NCI-H2227 (cell line): ENCODE results near the gene ALPI.

Source experiments
- DNase-seq: peaks from one replicate; lab custom pipeline; 2025; ENCODE audit not compliant: unreplicated experiment; lab: John Stamatoyannopoulos, UW

Gene ALPI

DNA sequence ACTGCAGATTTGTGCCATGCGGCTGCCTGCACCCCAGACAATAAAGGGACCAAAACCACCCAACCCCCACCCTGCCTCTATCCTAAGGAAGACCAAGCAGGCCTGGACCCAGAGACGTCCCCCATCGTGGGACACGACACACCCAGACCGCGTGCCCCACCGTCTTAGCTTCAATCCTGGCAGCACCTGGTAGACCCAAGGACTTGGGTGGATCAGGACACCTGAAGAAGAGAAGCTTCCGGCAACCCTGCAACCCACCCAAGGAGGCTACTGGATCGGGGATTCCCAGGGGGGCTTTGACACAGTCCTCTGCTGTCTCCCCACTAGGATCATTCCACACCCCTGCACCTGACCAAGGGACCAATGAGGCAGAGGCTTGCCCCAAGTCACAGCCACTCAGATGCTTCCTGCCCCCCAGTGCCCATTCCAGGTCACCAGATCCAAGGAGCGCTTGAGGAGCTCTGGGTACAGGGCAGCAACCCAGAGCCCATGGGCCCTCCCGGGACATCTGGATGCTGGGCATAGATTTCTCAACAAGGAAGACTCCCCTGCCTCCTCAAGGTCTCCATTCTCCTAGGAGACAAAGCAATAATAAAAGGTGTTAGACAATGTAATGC lies 3.6 kb downstream of the ALPI start:
- no peak for DNase-seq

DNA sequence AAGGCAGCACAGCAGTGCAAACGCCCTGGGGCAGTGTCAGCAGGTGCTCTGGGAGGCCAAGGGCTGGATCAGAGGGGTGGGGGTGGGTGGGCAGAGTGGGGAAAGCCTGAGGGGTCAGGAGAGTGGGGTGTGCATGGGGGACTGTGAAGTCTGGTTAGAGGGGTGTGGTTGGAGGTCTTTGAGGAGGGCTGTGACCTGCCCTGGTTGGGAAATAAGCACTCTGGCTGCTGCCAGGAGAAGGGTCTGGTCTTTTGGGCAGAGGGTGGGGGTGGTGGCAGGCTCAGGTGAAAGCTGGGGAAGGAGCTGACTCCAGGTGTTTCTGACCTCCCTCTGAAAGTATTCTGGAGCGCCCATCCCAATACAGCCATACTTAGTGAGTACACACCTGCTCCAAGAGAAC lies 4.2 kb downstream of the ALPI start:
- DNase-seq: no peak

DNA sequence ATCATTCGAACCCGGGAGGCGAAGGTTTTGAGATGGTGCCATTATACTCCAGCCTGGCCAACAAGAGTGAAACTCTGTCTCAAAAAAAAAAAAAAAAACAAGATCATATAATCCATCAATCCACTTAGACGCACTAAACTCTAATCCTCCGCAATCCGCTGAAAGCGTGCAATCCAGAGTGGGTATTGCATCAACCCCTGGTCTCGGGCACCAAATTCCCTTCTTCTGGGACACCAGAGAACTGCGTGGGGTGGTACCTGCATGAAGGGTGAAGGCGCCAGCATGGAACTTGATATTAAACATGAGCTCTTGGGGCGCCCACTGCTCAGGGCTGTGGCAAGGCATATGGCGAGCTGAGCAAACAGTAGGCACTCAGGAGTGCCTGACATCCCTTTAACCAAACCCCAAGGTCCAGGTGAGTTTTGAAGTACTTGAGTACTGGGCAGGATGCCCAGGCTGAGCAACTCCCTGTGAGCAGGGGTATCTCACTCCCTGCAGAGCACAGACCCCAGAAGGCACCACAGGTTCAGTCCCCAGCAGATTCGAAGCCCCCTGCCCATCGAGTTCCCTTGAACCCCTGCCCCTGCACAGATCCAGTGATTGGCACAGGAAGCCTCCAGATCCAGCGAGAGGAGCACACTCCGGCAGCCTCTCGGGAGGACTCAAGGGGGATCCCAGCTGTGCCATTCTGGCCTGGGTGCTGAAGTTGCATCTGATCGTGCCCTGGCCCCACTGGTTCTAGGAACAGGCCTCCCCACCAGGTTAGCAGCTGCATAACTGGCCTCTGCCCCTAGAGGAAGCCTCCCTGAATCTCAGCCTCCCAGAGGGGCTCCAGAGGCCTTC lies 8.0 kb downstream of the ALPI start:
- no peak for DNase-seq

DNA sequence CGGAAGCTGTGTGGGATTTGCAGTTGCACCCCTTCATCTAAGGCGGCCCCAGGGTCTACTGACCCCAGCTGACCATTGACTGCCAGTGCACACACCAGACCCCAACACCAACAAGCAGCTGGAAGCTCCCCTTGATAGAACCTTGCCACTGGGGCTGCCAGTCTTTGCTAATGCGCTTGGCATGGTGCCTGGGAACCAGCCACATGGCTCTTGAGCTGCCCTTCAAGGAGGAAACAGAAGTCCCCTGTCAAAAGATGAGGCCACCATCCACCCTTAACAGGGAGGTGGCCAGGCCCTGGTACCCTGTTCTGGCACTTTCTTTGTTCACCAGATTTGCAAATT lies 8.6 kb downstream of the ALPI start:
- DNase-seq: no peak

DNA sequence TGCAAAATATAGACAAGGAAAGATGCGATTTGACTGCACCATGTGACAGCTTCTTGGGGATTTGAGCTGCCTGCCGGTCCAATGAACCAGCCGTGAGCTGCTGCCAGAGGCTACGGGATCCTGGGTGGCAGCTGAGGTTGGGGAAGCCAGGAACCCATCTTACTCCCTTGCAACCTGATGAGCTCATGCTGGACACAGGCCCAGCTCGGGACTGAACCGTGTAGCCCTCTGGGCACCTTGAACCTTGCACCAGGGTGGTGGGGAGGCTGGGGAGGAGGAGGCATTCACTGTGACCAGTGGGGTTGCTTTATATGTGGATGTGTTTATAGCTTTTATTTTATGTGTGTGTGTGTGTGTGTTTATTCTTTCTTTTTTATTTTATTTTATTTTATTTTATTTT lies 9.1 kb downstream of the ALPI start:
- DNase-seq: no peak

DNA sequence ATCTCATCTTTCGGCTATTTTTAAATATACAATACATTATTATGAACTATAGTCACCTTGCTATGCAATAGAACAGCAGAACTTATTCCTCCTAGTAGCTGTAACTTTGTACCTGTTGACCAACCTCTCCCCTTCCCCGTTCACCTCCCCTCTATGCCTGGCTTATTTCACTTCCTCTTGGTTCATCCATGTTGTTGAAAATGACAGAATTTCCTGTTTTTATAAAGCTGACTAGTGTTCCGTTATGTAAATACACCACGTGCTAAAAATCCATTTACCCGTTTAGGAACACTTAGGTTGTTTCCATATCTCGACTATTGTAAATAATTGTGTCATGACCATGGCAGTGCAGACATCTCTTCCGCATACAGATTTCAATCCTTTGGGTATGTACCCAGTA lies 10.3 kb downstream of the ALPI start:
- DNase-seq: no peak

DNA sequence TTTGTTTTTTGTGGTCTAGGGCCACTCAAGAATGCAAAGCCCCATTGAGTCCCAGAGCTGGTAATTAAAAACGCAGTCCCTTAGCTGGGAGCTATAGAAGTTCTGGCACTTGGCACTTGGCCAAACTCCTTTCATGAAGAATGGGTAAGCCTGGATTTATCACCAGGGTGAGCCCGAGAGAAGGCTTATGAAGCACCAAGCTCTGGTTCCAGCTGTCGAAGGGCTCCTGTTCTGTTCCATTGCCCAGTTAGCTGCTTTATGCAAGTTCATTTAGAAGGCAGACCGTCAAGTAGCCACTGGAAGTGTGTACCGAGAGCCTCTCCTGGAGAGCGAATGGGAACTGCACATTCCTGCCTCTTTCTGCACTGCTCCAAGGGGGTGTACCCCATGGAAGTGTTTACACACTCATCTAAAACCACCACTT lies 17.5 kb downstream of the ALPI start:
- DNase-seq: peak; percentile 61

DNA sequence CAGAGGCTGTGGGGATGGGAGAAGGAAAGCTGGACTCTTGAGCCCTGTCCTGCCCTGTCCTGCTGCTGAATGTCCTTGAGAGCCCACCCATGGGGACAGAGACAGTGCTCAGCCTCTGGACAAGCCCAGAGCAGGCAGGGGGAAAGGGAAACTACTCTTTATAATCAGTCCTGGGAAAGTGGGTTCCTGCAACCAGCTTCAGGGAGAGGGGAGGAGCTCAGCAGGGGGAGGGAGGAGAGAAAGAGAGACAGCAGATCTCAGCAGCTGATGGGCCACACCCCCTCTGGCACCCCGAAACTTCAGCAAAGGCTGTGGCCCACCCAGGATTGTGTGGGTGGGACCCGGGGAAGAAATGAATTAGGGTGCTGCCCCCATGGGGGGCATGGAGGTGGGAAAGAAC lies 20.1 kb downstream of the ALPI start:
- no peak for DNase-seq

DNA sequence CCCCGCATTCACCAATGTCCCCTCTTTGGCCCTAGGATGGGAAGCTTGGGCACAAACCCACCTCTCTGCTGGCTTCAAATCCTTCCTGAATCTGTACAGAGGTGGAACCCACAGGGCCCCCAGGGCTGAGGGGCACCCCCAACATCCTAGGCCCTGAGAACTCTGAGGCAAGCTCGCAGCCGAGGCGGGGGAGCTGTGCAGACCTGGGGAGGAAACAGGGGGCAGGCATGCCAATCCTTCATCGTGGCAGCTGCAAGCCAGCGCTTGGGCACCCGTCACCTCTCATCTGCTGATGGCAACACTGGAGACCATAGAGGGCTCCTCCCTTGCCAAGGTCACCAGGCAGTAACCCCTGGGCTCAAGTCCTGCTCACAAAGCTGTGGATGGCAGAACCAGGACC lies 20.8 kb downstream of the ALPI start:
- no peak for DNase-seq

DNA sequence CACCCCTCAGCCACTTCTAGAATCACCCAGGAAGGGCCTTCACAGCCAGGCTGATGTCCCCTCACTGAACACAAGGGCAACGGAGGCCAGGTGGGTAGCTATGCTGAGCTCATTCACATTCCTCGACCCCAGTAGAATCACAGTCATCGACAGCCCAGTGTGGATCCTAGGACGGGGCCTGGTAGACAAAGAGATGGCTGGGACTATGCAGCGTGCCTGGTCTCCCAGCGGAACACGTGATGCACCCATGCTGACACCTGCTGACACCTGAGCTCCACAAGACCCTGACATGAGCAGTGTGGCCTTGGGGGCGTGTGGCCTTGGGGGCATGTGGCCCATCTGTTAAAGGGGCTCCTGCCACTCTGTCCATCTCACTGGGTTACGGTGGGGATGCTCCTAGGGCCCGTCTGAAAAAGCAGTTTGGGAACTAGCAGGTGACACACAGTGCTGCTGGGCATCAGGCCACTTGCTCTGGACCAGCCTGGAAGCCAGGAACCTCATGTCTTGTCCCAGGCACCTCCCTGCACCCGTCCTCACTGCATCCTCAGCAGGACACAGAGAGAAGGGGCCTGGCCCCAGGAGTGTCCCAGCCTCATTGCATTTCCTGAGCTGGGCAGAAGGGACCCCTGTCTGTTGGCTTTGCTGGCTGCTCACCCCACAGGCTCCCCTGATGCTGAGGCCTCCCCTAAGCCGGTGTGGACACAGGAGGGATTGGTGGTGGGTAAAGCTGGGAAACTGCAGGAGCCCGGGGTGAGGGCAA lies 22.0 kb downstream of the ALPI start:
- DNase-seq: no peak

DNA sequence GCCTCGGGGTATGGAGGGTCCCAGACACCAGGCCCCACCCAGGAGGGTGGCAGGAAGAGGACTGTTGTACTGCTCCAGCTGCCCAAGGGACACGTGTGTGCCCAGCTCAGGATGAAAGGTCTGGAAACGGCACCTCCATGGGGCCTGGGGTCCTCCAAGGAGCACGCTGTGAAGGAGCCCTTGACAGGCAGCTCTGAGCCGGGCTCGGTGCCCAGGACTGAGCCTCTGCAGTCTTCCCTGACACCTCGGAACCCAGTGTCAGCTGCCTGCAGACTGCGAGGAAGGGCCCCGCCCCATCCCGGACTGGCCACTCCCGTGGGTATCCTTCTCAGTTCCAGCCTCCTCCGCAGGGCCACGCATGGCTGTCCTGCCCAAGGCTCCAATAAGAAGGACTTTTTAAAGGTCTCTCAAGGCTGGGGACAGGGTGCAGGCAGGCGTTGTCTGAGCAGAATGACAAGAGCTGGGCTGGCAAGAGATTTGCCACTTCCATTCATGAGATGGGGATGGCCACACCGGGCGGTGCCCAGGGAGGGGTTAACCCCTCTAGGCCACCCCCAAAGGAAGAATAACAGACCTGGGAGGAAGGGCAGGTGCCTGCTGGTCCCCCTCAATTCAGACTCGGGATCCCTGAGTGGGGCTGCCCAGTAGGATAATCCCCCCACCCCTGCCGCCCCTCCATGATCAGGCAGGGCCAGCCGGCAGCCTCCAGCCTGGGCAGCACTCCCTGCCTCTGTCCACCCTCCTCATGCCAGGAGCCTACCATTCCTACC lies 22.8 kb downstream of the ALPI start:
- no peak for DNase-seq

DNA sequence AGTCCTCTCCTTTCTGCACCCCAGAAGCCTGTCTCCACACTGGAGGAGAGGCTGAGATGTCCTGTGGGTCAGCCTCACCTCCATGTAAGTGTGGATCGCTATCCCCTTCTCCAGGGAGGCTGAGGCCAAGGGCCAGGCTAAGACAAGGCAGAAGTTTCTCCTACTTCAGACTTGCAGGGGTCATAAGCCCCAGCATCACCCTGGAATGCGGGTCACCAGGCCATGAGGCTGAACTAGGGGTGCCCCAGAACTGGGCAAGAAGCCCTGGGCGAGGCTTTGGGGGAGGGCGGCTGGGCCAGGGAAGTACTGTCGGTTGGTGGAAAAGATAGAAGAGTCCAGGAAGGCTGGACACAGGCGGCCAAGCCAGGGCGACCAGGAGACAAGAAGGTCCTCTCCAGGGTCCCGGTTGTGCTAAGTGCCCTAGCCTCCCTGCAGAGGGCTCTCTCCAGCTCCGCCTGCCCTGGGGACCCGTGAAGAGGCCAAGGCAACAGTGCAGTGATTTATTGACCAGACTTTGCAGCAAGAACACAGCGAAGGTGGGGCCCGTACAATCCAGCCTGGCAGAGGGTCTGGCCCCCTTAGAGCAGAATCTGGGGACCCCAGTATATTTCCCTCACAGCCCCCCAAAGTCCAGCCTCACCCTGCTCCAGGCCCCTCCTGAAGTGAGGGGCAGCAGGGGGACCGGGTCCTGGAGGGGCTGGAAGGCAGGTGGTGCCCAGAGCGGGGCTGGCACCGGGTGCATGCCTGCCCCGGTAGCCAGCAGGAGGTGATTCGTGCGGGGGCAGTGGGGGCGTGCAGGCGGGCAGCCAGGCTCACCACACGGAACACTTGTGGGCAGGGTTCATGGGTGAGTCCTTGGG lies 23.6 kb downstream of the ALPI start:
- DNase-seq: no peak

DNA sequence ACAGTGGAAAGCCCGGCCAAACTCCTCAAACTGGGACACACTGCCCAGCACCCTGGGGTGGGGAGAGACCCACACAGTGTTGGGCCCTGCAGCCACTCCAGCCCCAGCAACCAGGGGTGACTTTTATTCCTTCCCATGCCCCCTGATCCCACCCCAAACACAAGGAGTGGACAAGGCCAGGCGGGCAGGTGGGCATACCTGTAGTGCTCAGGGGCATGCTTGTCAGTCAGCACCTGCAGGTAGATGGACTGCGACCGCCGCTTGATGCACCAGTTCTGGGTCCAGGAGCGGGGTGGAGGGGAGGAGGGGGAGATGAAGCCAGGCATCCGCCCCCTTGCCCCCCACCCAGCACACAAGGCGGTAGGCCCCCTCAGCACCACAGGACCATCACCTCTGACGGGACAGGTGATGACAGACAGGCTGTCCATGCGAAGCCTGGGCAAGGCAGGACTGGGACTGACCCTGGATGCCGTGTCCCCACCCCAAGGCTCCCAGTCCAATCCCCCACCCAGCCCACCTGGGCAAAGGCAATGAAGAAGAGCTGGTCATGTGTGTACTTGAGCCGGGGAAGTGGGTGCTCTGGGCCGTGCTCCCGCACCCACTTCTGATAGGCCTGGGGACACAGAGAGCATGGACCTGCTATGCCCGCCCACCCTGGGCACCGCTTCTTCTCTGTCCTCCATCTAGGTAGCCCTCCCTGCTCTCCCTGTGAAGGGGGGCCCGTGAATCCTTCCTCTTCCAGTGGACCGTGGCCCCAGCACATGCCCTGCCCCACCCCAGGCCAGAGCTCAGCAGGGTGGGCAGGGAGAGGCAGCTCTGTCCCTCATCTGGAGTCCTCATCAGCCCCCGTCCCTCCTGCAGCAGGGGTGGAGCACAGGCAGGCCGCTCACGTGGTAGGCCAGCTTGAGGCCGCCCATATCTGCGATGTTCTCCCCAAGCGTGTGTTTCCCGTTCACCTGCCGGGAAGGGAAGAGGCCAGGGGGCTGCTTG lies 24.5 kb downstream of the ALPI start:
- no peak for DNase-seq

DNA sequence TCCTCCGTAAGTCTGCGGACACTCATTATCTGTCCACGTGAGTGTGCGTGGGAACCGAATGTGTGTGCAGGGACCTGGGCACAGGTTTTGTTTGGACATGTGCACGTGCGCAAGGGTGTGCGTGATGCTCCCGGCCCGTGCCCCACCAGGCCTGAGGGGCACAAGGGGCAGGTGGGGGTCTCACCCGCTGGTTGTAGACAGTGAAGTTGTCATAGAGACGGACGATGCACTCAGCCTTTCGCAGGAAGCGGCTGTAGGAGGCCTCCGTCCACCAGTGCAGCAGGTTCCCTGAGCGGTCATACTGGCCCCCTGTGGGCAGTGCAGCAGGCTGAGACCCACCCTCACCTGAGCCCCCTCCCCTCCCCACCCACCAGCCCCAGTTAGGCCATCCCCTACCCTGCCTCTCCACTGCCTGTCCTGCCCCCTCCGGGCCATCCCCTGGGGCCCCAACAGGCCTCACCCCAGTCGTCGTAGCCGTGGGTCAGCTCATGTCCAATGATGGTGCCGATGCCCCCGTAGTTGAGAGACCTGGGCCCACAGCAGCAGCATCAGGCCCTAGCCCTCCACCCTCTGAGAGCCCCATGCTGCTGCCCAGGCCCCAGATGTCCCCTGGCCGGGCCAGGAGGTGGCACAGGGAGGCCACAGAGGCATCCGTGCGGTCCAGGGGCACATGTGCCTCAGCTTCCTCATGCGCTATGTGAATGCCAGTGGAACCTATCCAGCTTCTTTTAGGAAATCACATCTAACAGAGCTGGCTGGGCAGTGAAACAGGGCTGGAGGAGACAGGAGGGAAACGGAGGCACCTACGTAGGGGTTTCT lies 25.6 kb downstream of the ALPI start:
- DNase-seq: no peak

DNA sequence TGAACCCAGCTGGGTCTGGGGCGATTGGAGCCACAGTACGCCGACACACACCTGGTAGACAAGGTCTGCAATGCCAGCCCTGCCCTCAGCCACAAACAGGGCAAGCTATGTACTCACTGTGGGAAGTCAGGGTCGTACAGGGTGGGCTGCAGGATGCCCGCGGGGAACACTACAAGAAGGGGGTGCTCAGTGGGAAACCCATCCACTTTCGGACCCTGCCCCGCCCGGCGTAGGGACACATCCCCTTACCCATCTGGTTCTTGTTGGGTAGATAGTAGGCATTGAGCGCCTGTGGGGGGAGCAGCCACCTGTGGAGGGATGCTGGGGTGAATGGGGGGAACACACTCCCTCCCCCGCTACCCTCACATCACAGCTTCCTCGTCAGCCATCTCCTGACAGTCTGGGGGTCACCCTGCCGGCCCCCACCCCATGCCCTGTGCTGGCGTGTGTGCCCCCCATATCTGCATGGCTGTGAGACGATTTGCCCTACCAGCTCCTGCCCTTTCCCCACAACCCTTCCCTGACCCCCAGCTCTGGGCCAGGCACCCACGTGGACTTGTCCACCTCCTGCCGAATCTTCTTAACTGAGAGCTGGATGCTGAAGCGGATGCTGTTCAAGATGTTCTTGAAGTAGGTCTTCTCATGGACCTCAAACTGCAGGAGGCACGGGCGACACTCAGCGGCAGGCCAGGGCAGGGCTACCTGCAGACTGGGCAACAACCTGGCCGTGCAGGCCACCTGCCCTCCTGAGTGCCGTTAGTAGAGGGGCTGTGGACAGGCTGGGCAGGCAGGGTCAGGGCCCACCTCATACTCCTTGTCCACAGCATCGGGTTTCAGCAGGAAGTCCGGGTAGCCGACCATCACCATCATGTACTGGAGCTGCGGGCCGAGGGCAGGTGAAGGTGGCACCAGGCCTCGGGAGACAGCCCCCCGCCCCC lies 26.6 kb downstream of the ALPI start:
- DNase-seq: no peak

DNA sequence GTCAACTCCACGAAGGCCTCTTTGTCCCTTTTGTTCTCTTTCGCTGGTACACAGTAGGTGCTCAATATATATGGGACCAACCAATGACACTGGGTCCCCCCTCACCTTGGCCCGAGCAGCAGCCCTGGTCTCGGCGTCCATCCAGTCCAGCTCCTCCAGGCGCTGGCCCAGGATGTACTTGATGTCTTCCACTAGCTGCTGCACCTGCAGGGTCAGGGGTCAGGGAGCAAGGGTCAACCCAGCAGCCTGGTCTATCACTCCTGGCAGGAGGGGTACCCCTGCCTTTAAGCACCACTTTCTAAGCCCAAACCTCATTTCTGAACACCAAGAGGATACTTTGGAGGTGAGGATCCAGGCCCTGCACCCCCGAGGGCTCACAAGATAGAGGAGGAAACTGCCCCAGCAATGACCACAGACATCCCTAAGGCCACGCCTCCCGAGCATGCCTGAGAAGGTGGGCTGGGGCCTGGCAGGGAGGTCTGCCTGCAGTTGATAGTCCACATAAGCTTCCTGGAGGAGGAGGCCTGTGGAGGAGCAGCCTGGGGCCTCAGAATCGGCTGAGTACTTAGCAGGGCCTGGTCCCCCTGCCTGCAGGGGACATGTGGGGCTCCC lies 27.5 kb downstream of the ALPI start:
- no peak for DNase-seq
